Forelimb muscle (tissue), 1 donor: ENCODE measurements around the gene P2RX1. TPM values are rescaled to one million over a fixed set of nuclear protein-coding genes. Genes with fewer than 3 reads are reported as not detected.

Source experiments
- DNase-seq: peaks from one replicate; pipeline ENCODE4 v3.0.0-alpha.2; 2013; ENCODE audit warnings: low read depth
- polyA plus RNA-seq: library from polyadenylated mRNA; unstranded; fragments of 120-200 nt; gene quantifications from one replicate; pipeline ENCODE4 v1.2.1, GENCODE V29; 2013; ENCODE audit not compliant: insufficient read length

The P2RX1 gene
- polyA plus RNA-seq, 1 donor: 2.3 TPM

GRCh38 chr17:3924512-3925350 is 8.5 kb upstream of the P2RX1 start:
- no peak for DNase-seq

GRCh38 chr17:3923466-3924190 is 7.4 kb upstream of the P2RX1 start:
- DNase-seq: no peak

GRCh38 chr17:3922765-3923164 is 6.5 kb upstream of the P2RX1 start:
- DNase-seq: no peak

- no peak for DNase-seq
These were observed 5.4 kb upstream of the P2RX1 start for GRCh38 chr17:3921502-3922319.

GRCh38 chr17:3921006-3921405 is 4.7 kb upstream of the P2RX1 start:
- no peak for DNase-seq

- no peak for DNase-seq
These were observed 2.9 kb upstream of the P2RX1 start for GRCh38 chr17:3919123-3919624.

DNA sequence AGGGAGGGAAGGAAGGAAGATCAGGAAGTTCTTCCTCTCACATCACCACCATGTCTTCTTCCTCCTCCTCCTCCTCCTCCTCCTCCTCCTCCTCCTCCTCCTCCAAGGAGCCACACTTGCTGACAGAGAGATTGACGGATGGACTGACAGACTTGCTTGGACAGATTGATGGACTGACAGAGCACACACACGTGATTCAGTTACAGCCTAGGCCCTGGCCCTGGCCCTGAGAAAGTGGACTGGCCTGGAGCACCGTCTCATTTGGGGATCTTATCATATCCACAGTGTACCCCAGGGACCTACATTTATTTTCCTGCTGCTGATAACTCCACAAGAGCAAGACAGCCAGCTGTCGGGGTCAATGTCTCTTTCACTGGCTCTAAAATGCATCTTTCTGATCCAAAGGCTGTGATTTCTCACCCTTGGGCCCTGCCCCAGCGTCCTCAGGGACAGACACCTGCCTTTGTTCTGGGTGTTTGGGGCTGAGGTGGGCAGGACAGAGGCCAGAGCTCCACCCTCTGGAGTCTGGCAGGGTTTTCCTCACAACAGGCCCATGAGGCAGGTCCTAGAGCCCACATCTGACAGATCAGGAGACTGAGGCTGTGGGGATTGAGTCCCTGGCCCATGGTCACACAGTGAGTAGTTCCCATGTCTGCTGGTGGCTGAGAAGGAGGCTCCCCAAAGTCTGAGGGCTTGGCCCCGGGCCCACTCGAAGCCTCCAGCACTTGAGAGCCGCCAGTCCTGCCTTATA is 2.3 kb upstream of the P2RX1 start:
- DNase-seq: no peak

- DNase-seq: no peak
These were observed 1.2 kb upstream of the P2RX1 start for GRCh38 chr17:3917391-3917931.

DNA sequence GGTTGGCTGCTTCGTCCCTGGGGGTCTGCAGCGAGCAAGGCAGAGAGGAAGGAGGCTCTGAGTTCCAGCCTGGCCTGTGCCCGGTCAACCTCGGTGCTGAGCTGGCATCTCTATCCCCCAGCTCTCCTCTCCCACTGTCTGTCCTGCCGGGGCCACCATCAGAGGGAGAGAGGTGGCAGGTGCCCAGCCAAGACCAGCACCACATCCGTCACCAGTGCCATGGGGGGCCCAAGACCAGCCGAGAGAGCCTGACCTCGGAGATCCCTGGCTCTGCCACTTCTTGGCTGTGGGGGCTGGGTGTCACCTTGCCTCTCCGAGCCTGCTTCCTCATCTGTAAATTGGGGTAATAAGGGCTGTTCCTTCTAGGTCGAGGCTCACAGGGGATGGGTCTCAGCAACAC is 560 bp upstream of the P2RX1 start:
- DNase-seq: no peak

DNA sequence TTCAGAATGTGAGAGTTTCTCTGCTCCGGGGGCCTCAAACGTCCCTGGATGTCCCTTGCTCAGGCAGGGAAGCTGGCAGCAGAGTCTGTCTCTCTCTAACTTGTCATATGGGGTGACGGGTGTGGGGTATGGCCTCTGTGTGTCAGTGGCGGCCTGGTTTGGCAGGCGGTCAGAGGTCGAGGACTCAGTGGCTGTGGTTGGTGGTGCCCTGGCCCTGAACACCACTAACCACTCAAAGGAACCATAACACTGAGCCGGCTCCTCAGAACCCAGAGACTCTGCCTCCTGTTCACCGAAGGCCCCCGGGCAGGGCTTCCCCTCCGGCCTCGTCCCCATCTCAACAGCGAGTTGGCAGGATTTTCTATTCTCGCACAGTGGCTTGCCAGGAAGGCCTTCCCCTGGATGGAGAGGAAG is 677 bp downstream of the P2RX1 start:
- DNase-seq: no peak

DNA sequence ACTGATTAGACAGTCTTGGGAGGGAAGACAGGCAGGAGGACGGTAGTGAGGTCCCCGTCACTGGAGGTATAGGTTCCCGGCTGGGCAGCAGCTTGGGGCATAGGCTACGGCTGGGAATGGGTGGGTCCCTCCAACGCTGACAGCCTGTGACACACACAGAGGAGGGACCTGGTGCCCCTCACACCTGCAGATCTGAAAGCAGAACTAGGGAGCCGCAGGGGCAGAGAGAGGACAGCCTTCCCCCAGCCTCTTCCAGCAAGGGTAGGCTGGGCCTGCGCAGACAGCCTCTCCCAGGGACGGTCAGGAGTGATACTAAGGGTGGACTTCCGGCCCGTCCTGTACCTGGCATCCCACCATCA is 2.0 kb downstream of the P2RX1 start:
- no peak for DNase-seq

DNA sequence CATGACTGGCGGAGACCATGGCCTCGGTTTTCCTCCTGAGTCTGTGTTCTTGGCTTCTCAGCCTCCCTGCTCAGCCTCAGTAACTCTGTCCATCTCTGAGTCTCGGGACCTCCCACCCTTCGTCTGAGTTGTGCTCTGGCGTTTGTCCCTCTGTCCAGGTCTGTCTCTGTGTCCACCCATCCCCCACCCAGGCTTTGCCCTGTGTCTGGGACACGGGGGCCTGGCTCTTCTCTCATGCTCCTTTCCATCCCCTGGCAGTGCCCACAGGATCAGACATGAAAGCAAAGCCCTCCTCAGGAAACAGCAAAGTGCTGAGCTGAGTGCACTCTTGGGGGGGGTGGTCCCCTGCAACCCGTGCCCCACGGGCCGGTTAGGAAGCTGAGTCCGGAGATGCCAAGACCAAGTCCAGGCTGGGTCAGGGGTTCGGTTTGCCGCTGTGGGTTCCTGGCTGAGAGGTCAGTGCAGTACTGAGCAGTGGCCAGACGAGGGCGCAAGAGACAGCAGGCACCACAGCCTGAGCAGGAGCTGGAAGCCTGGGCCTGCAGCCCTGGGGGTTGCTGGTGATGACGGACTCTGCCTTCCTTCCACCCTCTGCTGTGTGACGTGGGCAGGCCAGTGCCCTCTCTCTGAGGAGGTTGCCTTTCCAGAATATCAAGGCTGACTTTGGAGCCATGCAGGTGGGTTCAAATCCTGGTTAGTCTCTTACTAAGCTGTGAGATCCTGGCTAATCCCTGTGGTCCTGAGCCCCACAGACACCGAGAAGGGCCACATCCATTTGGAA is 2.5 kb downstream of the P2RX1 start:
- no peak for DNase-seq

DNA sequence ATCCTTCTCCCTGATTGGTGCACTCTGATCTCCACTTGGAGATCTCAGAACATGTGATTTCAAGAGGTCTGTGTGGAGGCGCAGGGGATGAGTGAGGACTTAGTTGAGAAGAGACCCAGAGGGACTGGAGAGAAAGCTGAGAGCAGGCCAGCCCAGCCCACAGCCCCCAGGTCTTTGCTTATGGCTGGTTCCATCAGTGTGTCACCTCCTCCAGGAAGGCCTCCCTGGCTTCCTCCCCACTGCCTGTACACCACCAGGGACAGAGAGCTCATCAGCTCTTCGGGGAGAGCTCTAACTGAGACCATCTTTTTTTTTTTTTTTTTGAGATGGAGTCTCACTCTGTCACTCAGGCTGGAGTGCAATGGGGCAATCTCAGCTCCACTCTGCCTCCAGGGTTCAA is 3.4 kb downstream of the P2RX1 start:
- no peak for DNase-seq

DNA sequence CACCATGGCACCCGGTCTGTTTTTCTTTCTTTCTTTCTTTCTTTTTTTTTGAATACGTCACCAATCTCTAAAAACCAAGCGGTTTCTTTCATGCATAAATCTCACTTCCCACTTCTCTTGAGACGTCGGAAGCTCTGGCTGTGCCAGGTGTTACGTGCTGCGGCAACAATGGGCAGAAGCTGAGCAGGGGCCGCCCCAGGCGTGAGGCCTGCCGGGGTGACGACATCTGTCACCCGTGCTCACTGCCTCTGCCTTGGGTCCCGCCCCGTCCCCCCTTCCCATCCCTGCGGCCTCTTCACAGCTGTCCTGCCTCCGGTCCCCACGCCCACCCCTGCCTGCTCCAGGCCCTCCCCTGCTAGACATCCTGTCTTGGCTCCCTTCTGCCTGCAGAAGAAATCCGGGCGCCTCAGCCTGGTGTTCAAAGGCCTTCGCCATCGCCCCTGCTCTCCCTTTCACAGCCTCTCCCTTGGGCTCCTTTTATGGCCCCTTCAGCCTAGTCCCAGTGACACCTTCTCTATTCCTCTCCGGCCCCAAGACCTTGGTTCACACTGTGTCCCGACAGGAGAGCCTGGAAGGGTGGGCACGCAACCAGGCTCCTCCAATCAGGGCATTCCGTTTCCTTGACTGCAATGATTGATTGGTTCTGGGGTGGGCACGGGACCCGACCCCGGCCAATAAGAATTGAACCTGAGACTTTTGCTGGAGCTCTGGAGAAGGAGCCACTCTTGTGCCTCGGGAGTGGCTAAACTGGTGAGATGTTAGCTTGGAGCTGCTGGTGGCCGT is 4.8 kb downstream of the P2RX1 start:
- no peak for DNase-seq

- DNase-seq: no peak
These were observed 5.6 kb downstream of the P2RX1 start for GRCh38 chr17:3910420-3911270.

DNA sequence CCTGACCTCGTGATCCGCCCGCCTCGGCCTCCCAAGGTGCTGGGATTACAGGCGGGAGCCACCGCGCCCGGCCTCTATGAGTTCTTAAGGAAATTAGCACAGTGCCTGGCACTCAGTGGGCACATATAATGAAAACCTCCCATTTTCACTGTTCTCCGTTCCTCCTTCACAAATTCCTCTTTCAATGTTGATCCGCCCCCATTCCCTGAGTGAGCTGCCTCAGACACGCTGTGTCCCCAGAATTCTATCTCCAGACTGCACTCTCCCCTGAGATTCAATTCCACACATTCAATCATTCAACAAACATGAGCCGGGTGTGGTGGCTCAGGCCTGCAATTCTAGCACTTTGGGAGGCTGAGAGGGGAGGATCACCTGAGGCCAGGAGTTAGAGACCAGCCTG is 7.0 kb downstream of the P2RX1 start:
- no peak for DNase-seq

GRCh38 chr17:3907483-3908216 is 8.6 kb downstream of the P2RX1 start:
- no peak for DNase-seq

- DNase-seq: no peak
These were observed 9.4 kb downstream of the P2RX1 start for GRCh38 chr17:3906881-3907280.
